Coronary artery (tissue), 2 donors: ENCODE results near the gene TIMM10.

Source experiments
- DNase-seq: peaks from one replicate; pipeline ENCODE4 v3.0.0-alpha.2; 2017; ENCODE audit warnings: low spot score
- H3K27ac ChIP-seq, 2 donors: fragments of 200-600 bp; sonication (generic); one replicate each; pipeline ENCODE4 v1.5.1; 2016 to 2019
- H3K4me3 ChIP-seq: fragments of 200-600 bp; sonication (generic); 2 replicates; pipeline ENCODE4 v1.5.1; 2016; ENCODE audit warnings: mild to moderate bottlenecking, moderate library complexity
- CTCF ChIP-seq: fragments of 200-600 bp; sonication (generic); IDR thresholded peaks from one replicate; pipeline ENCODE4 v1.5.1; 2019; ENCODE audit warnings: antibody characterized with exemption

Gene TIMM10

GRCh38 chr11:57499983-57500461 is 30.5 kb downstream of the TIMM10 start:
- Histone ChIP-seq H3K27ac (peak overlapping the region; percentile 64 to 91), H3K4me3 (peak overlapping the region; percentile 62)
- DNase-seq, result no peak
- no peak for TF ChIP-seq CTCF

- H3K27ac ChIP-seq, result peak overlapping the region; percentile 64 to 91
- no peak for TF ChIP-seq CTCF
- peak; percentile 98 for DNase-seq
- H3K4me3 ChIP-seq, result peak overlapping the region; percentile 62
These were observed 31.1 kb downstream of the TIMM10 start for GRCh38 chr11:57499413-57499982.

GRCh38 chr11:57498540-57498939 is 32.0 kb downstream of the TIMM10 start:
- TF ChIP-seq CTCF, result no peak
- Histone ChIP-seq H3K4me3 (no peak overlapping the region), H3K27ac (peak overlapping the region; percentile 64 to 91)

GRCh38 chr11:57497303-57498247 is 33.0 kb downstream of the TIMM10 start:
- H3K27ac ChIP-seq, result no peak overlapping the region
- no peak for DNase-seq
- TF ChIP-seq CTCF, result no peak
- no peak overlapping the region for H3K4me3 ChIP-seq

More at GRCh38 chr11:57498540-57498939, 32.0 kb downstream of the TIMM10 start:
- no peak for DNase-seq

- no peak overlapping the region for H3K4me3 ChIP-seq
- no peak overlapping the region for H3K27ac ChIP-seq
- TF ChIP-seq CTCF, result no peak
- DNase-seq, result no peak
These were observed 34.3 kb downstream of the TIMM10 start for GRCh38 chr11:57496109-57496820.

GRCh38 chr11:57493507-57494503 is 36.7 kb downstream of the TIMM10 start:
- DNase-seq, result no peak
- no peak overlapping the region for H3K27ac ChIP-seq

More at GRCh38 chr11:57493507-57494503, 36.7 kb downstream of the TIMM10 start:
- no peak overlapping the region for H3K4me3 ChIP-seq
- TF ChIP-seq CTCF, result peak; percentile 72
